VCaP (cell line): ENCODE data around the gene RBM11.

Experiments
- H3K27ac ChIP-seq: fragments of 450-650 bp; 2 replicates; pipeline ENCODE4 v1.5.1; 2017
- CTCF ChIP-seq: fragments of 450-650 bp; conservative IDR thresholded peaks from 2 replicates; pipeline ENCODE4 v1.5.1; 2017; ENCODE audit warnings: mild to moderate bottlenecking, moderate library complexity

RBM11 gene

GRCh38 chr21:14251336-14251735 is 35.4 kb downstream of the RBM11 start:
- no peak for TF ChIP-seq CTCF

GRCh38 chr21:14259747-14260146 is 43.8 kb downstream of the RBM11 start:
- peak; percentile 93 for TF ChIP-seq CTCF
- H3K27ac ChIP-seq = no peak overlapping the region

More at GRCh38 chr21:14251336-14251735, 35.4 kb downstream of the RBM11 start:
- H3K27ac ChIP-seq = no peak overlapping the region

DNA sequence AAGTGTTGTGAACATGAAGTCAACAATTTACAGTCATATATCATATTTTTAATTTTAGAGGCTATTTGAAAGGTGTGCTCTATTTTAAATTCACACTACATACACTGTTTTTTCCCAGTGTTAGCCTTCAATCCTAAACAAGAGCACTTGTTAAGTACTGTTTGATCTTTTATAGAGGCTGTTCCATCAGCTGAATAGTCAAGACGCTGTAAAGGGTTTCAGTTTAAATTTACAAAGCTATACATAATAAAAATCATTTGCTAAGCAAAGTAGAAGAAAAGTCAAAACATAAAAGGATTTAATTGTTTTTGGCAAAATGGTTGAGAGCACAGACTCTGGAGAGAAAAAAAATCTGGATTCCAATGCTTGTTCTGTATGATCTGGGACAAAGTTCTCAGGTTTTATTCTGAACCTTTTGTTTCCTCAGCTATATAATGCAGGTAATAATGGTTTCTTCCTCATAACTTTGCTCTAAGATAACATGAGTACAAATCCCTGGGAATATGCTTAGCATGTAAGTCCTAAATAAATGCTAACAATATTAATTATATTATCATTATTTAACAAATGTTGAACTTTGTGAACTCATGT is 44.3 kb downstream of the RBM11 start:
- no peak for TF ChIP-seq CTCF
- H3K27ac ChIP-seq = no peak overlapping the region

- no peak for TF ChIP-seq CTCF
- no peak overlapping the region for H3K27ac ChIP-seq
Measured at GRCh38 chr21:14262039-14262438, 46.1 kb downstream of the RBM11 start.

GRCh38 chr21:14263879-14264278 is 47.9 kb downstream of the RBM11 start:
- TF ChIP-seq CTCF = no peak
- H3K27ac ChIP-seq = no peak overlapping the region

DNA sequence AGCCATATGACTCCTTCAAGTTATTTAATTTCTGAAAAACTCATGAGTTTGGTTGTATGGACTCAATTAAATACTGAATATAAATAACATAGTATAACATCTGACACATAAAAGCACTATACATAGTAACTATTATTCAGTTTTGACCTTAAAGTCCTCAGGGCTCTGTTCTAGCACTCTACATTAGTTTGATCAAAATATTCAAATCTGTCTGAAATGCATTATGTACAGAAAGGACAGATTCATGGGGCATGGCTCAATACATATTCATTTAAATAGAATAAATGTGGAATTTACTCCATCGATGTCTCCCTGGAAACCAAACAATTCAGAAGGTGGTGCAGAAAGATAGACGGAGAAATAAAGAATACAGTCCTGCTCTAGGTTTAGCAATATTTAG is 49.1 kb downstream of the RBM11 start:
- no peak overlapping the region for H3K27ac ChIP-seq
- no peak for TF ChIP-seq CTCF

- TF ChIP-seq CTCF = no peak
- peak overlapping the region; percentile 14; the same call in 1 of the 2 replicates for H3K27ac ChIP-seq
Measured at GRCh38 chr21:14267076-14267475, 51.1 kb downstream of the RBM11 start.

DNA sequence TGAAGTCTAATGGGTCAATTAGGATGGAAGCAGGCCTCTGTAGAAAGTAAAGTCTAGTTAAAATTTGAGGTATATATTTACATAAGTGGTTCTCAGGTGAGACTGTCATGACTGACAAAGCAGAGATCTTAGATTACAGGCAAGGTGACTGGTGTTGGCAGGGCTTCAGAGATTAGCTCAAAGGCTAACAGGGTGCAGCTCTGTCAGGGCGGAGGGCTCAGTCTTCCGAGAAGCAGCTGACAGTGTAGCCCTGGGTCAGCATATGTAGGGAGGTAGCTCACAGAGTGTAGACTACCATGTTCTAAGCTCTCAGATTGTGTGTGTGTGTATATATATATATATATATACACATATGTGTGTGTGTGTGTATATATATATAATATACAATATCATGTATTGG is 54.7 kb downstream of the RBM11 start:
- TF ChIP-seq CTCF = no peak
- no peak overlapping the region for H3K27ac ChIP-seq
